ENCODE measurements around the gene HOXD8. TPM values are rescaled to one million over a fixed set of nuclear protein-coding genes. Genes with fewer than 3 reads are reported as not detected.

The HOXD8 gene
- total and polyA plus RNA-seq, 9 of the 15 experiments (the other 6 are each of a cell fraction or from before 2014, with no cell fraction given): 0.04 to 0.15 TPM; not detected in 7

- TF ChIP-seq E4F1 (CRISPR knock-in tag; IDR thresholded peaks at IDR 0.05; ENCODE audit: borderline replicate concordance): no peak
- TF ChIP-seq ZNF584 (CRISPR knock-in tag; IDR thresholded peaks at IDR 0.05; ENCODE audit: low read depth): no peak
- TF ChIP-seq FUS (optimal IDR thresholded peaks at IDR 0.05; ENCODE audit: low read depth, low read length): no peak
- TF ChIP-seq GTF2E2 (tag; IDR thresholded peaks at IDR 0.05): no peak
Observed at GRCh38 chr2:176112375-176113302, 16.9 kb upstream of the HOXD8 start (continued).

DNA sequence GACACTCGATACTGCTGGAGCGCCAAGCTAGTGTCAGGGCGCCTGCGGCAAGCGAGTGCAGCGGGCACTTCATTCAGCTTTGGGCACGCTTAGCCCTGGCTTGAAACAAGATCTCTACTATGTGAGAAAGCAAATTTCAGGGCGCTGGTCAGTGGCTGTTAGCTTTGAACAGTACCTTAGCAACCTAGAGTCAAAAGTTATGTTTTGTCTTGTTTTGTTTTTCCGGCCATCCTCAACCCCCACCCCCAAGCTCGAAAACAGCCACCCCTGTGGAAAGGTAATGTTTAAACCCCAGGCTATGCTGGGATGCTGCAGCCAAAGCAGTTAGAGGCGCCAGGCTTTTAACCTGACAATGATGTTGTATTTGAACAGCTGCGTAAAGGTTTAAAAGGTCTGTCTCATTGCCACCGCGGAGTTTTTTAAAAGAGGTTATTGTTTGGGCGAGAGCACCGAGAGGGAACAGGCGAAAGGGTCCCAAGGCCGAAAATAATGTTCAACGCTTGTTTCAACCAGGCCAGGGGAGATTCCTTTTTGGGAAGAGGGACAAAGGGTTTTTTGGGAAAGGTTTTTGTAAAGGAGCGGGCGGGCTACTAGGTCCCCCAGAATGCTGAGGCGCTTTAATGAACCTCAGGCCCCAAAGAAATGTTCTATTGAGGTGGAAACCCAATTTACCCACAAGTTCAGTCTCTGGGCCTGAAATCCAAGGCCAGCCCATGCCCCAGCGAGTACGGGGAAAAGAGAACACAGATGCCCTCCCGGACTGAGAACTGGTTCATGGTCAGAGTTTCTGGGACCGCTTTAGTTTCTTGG is 15.2 kb upstream of the HOXD8 start:
- WGBS (ENCODE audit: insufficient coverage, low coverage, missing lambda C conversion rate): 2% methylated on average over 26 of the region's 26 CpGs
- no peaks in the 10 kb centered on the region for H3K9me3 ChIP-seq (replicated peaks; ENCODE audit: control insufficient read depth, insufficient read depth, low read depth, low read length)
- peaks cover 64 to 74% of the 10 kb centered on the region in 2 experiments for H3K27me3 ChIP-seq (ENCODE audit: control insufficient read depth in 2 of 2, insufficient read depth in 2 of 2, low read length in 2 of 2)
- no peak overlapping the region for H2AFZ ChIP-seq (ENCODE audit: low read depth, low read length)
- H3K9ac ChIP-seq (ENCODE audit: insufficient read depth in 1 of 2, low read depth in 2 of 2, low read length in 2 of 2): no peak overlapping the region
- H3K36me3 ChIP-seq (ENCODE audit: control insufficient read depth, insufficient read depth, low read length): no peaks in the 10 kb centered on the region
- no TSS peak for BruUV-seq (replicated peaks)
- no peak for DNase-seq (ENCODE audit: extremely low read depth in 1 of 4, low spot score in 3 of 4)
- intact Hi-C loops (cut with micrococcal nuclease) (no loop called here), in situ Hi-C loops (cut with MboI) (no loop called here)
- no peak overlapping the region for H3K4me3 ChIP-seq
- H3K9me1 ChIP-seq (ENCODE audit: control insufficient read depth, insufficient read depth, low read length): no peaks in the 10 kb centered on the region
- CTCF ChIA-PET (ENCODE audit: low intra/inter-chr PET ratio): no interaction called here
- no peaks in the 10 kb centered on the region; the same call in 1 of the 2 replicates for H4K20me1 ChIP-seq (replicated peaks; ENCODE audit: control insufficient read depth, insufficient read depth, low read length)
- H3K4me1 ChIP-seq (replicated peaks in 1 of 2; ENCODE audit: control insufficient read depth in 2 of 2, insufficient read depth in 2 of 2, low read length in 2 of 2): peaks cover 0 to 19% of the 10 kb centered on the region in 2 experiments; a peak in 1 of 5 replicates
- ATAC-seq: no peak
- no peaks in the 10 kb centered on the region for H3K79me2 ChIP-seq (ENCODE audit: control insufficient read depth, insufficient read depth, low read length)
- no peak for TF ChIP-seq PTRF (tag; IDR thresholded peaks at IDR 0.05)
- no peak for TF ChIP-seq ESRRB (CRISPR knock-in tag; IDR thresholded peaks at IDR 0.05; ENCODE audit: borderline replicate concordance)
- TF ChIP-seq, protein P1, sequence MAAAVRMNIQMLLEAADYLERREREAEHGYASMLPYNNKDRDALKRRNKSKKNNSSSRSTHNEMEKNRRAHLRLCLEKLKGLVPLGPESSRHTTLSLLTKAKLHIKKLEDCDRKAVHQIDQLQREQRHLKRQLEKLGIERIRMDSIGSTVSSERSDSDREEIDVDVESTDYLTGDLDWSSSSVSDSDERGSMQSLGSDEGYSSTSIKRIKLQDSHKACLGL (CRISPR knock-in tag; IDR thresholded peaks at IDR 0.05; ENCODE audit: borderline replicate concordance, poor library complexity, severe bottlenecking): no peak
- no peak for TF ChIP-seq E2F5 (CRISPR knock-in tag; IDR thresholded peaks at IDR 0.05)
- no peak for FAIRE-seq
- no peak overlapping the region for H3K4me2 ChIP-seq (ENCODE audit: insufficient read depth, low read length)
- POLR2A ChIA-PET: interaction anchor here (0.5 kb wide), 1 partner anchor 11 kb away, joined by 3 read pairs; no protein-coding TSS in a partner anchor
- H3K27ac ChIP-seq (ENCODE audit: extremely low read depth, low read depth, low read length): no peak overlapping the region

All from K562 (cell line).